Measurements from ENCODE around the gene PDE1A.

The PDE1A gene

GRCh38 chr2:182267971-182268370, 158.9 kb downstream of the PDE1A start:
- DNase-seq (ENCODE audit: low read depth in 2 of 2) = no peak

DNA sequence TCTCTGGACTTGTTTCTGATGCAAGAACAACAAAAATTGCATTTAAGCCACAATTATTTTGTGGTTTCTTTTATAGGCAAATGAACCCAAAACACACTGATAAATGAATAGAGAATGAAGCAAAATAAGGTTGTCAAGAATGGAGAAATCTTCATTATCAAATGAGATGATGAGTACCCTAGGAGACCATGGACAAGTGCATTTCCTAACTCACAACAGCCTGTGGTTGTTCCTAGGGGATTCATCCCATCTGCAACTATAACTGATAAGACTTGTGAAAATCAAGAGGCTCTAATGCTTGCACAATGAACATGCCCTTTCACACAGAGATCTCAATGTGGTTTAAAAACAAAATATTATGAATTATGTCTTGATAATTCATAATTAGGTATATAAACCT, 159.9 kb downstream of the PDE1A start:
- no peak for DNase-seq (ENCODE audit: low read depth in 2 of 2)

DNA sequence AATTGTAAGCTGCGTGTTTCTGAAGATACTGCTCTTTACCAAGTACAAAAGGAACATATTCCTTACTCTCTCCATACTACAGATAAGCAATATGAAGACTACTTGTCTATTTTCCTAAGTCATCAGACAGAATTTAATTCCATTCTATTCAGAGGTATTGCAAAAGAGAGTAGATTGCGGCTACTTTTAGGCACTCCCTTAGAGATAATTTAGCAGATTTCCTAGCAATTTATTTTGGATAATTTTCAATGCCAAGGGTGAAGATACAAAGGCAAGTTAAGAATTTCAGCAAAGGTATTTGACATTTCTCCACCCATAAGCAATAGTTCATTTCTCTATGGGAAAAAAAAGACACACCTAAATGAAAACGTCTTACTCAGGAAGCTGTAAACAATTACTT, 161.1 kb downstream of the PDE1A start:
- no peak for DNase-seq (ENCODE audit: low read depth in 2 of 2)

DNA sequence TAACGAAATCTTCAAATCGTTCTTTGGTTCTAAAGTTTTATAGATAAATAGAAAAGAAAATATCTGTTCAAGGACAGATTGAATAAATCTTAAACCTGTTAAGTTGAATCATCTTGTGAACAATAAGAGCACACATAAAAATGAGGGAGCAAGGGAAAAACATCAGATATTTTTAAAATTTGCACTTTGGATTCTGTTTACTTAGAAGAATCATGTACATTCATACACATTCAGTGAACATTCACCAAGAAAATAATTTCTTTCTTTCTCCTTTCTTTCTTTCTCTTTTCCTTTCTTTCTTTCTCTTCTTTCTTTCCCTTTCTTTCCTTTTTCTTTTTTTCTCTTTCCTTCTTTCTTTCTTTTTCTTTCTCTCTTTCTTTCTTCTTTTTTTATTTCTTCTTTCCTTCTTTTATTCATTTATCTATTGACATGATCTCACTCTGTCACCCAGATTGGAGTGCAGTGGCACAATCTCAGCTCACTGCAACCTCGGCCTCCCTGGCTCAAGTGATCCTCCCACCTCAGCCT, 164.9 kb downstream of the PDE1A start:
- DNase-seq (ENCODE audit: low read depth in 2 of 2) = no peak

- no peak for DNase-seq (ENCODE audit: low read depth in 2 of 2)
Measured at GRCh38 chr2:182259629-182260150, 167.1 kb downstream of the PDE1A start.

DNA sequence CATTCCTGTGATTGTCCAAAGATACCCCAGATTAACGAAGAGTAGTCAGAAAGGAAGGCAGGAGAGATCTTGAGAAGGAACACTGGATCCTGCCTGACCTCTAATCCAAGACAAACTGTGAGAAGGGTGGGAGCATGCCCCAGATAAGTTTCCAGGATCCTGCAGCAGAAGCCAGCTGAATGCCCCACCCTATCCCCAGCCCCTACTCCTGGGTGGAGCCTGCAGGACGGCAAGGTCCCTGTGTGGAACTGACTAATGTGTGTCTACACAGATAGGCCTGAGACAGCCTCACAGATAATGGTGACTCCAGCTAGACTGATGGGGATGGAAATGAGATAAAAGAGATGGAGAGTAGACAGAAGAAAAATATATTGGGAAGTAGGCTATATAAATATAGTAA, 174.3 kb downstream of the PDE1A start:
- DNase-seq (ENCODE audit: low read depth in 2 of 2) = no peak

DNA sequence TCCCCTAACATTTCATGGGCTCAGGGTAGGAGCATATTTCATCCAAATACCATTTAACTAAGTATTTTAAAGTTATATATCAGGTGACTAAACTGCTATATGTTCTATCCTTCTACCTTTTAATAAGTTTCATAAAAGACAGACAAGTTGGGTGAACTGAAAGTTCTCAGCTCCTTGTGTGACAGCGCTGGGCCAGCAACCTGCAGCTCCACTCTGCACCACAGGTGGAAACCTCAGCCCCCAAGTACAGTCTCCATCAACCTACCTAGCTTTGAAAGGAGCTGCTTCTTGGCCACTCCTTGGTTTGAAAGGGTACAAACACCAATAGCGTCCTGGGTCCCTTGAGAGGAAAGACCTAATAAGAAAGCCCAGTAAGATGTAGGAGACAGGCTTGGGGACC, 177.9 kb downstream of the PDE1A start:
- DNase-seq (ENCODE audit: low read depth in 2 of 2) = no peak

- DNase-seq (ENCODE audit: low read depth in 2 of 2) = no peak
Measured at GRCh38 chr2:182248362-182248761, 178.5 kb downstream of the PDE1A start.

GRCh38 chr2:182247831-182248230, 179.0 kb downstream of the PDE1A start:
- DNase-seq (ENCODE audit: low read depth in 2 of 2) = no peak

DNA sequence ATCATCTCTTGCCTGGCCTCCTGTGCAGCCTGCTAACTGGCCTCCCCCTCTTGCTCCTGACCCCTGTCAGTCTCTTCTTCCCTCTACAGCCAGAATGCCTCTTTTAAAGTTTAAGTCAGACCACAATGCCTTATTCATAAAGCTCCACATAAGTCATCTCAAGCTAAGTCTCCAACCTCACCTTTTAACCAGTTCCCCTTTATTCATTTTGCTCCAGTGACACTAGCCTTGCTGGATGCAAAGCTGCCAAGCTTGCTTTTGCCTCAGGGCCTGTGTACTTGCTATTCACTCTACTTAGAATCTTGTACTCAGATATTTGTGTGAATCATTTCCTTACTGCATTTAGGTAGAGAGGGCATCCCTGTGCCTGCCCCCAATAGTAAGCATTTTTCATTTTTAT, 180.9 kb downstream of the PDE1A start:
- no peak for DNase-seq (ENCODE audit: low read depth in 2 of 2)

DNA sequence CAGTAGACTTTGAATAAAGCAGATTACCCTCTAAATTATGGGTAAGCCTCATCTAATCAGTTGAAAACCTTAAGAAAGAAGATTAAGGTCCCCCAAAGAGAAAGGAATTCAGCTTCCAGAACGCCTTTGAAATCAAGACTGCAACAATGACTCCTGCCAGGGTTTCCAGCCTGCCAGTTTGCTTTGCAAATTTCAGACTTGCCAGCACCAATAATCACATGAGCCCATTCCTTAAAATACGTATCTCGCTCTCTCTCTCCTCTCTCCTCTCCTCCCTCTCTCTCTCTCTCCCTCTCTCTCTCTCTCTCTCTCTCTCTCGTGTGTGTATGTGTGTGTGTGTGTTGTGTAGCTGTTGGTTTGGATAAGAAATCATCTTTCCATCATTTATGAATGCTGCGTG, 184.2 kb downstream of the PDE1A start:
- DNase-seq (ENCODE audit: low read depth in 2 of 2) = no peak

- no peak for DNase-seq (ENCODE audit: low read depth in 2 of 2)
Measured at GRCh38 chr2:182241936-182242335, 184.9 kb downstream of the PDE1A start.

DNA sequence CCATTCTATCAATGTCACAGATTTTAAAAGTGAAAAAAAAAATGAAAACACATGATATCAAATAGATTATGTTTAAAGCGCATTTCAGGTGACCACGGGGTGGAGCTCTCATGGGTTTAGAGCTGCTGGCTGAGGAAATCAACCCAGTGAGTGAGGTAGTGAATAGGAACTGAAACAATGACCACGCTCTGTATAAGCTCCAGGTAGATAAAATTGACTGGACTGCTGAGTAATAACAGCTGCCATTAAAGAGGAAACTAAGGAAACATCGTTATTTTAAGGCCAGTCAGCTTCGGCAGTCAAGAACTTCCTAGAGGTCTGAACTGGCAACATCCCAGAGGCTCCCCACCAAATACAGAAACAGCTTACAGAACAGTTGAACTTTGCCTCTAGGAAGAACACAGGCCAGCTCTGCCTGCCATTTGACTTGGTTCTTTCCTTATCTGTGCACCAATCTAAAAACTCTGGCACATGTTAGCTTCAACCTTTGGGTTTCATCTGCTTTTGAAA, 185.9 kb downstream of the PDE1A start:
- DNase-seq (ENCODE audit: low read depth in 2 of 2) = no peak

DNA sequence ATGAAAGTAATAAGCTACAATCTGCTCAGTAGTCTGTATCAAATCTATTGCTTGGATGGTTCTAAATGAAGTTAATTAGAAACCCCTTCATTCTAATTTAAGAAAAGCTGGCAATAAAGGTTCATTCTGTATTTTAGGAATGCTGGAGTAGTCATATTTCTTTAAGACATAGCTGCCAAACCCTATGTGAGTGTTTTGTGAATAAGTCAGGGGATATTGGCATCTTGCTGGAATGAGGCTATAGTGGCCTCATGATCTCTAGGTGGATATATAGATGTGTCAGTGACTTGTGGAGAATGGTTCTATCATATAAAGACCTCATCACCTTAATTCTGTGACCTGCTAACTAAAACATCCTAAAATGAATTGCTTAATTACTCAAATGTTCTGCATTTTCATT, 196.3 kb downstream of the PDE1A start:
- no peak for DNase-seq (ENCODE audit: low read depth in 2 of 2)

- no peak for DNase-seq (ENCODE audit: low read depth in 2 of 2)
Measured at GRCh38 chr2:182229297-182229696, 197.5 kb downstream of the PDE1A start.

- DNase-seq (ENCODE audit: low read depth in 2 of 2) = no peak
Measured at GRCh38 chr2:182228741-182229140, 198.1 kb downstream of the PDE1A start.

- no peak for DNase-seq (ENCODE audit: low read depth in 2 of 2)
Measured at GRCh38 chr2:182228073-182228473, 198.8 kb downstream of the PDE1A start.

DNA sequence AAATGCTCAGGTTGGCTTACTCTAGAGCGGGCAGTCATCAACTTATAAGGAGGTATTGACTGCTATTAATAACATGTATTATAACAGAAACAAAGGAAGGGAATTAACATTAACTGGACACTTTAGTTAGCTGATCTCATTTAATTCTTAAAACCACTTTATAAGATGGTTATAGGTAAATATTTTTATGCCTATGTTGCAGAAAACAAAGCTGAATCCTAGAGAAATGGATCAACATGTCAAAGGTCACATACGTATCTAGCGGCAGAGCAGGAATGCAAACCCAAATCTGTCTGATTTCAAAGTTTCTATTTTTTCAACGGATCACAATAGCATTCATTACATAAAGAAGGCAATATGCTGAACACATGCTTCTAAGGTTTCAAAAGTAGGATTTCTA, 200.0 kb downstream of the PDE1A start:
- DNase-seq (ENCODE audit: low read depth in 2 of 2) = no peak

DNA sequence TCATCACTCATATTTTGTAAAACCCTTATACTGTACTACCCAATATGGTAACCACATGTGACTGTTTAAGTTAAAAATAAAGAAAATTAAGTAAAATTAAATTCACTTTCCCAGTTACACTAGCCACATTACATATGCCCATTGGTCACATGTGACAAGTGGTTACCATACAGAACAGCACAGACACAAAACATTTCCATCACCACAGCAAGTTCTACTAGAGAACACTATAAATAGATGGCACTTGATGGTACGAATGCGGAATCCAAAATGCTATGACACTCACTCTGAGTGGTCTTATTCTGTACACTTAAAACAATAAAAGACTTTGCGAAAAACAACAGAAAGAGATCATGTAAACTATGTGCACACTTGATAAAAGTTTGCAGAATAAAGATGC, 202.2 kb downstream of the PDE1A start:
- no peak for DNase-seq (ENCODE audit: low read depth in 2 of 2)

DNA sequence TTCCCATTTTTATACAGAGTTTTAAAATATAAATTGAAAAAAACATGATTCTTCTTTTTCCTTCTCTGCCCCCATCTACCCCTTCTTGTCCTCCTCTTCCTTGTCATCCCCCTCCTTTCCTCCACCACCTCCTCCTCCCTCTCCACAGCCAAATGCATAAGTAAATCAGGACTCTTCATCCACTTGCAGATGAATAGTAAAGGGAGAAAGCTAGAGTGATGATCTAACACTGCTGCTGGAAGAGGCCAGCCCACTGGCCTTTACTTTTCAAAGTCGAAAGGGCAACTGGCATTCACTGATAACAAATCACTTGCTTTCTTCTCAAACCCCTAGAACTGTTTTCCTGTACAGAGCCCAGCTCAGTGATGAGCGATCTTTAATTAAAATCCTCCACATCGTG, 205.8 kb downstream of the PDE1A start:
- DNase-seq (ENCODE audit: low read depth in 2 of 2) = no peak

- DNase-seq (ENCODE audit: low read depth in 2 of 2) = no peak
Measured at GRCh38 chr2:182220335-182220734, 206.5 kb downstream of the PDE1A start.

DNA sequence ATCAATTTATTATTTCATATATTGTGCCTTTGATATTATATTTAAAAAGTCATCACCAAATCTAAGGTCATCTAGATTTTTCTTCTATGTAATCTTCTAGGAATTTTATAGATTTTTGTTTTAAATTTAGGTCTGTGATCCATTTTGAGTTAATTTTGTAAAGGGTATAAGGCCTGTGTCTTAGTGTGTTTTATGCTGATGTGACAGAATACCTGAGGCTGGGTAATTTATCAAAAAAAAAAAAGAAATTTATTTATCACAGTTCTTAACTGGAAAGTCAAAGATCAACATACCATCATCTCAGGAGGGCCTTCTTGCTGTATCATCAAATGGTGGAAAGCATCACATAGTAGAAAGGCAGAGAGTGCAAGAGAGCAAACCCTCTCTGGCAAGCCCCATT, 216.2 kb downstream of the PDE1A start:
- DNase-seq (ENCODE audit: low read depth in 2 of 2) = no peak

DNA sequence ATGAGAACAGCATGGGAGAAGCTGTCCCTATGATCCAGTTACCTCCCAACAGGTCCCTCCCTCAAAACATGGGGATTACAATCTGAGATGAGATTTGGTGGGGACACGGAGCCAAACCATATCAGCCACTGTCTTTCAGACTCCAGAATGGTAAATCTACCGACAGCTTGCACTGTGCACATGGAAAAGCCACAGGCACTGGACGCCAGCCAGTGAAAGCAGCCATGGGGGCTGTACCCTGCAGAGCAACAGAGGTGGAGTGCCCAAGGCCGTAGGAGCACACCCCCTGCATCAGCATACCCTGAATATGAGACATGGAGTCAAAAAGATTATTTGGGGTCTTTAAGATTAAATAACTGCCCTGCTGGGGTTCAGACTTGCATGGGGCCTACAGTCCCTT, 218.4 kb downstream of the PDE1A start:
- DNase-seq (ENCODE audit: low read depth in 2 of 2) = no peak

GRCh38 chr2:182207049-182207746, 219.6 kb downstream of the PDE1A start:
- no peak for DNase-seq (ENCODE audit: low read depth in 2 of 2)

Data from stimulated activated CD4-positive, alpha-beta T cell treated with anti-CD3 and anti-CD28 coated beads, Interleukin-4, amount 100 ng/mL, for 48 hours (primary cell).